GM12878 (cell line): Measurements from ENCODE around the gene THADA.

Experiments
- BHLHE40 ChIP-seq, 2 experiments: fragments of 450-650 bp in 1 of 2; IDR thresholded peaks; 2 replicates each; pipeline ENCODE4 v1.6.1; 2011 to 2017; ENCODE audit warnings: low read depth in 2 of 2, borderline replicate concordance in 1 of 2, improper control_type of control experiment in 1 of 2, low read length in 1 of 2, mild to moderate bottlenecking in 1 of 2
- CBX3 ChIP-seq: fragments of 200-600 bp; sonication (generic); IDR thresholded peaks from 2 replicates; pipeline ENCODE4 v1.6.1; 2016; ENCODE audit warnings: low read depth, borderline replicate concordance
- CHD2 ChIP-seq: IDR thresholded peaks from 2 replicates; pipeline ENCODE4 v1.6.1; 2011; ENCODE audit warnings: low read depth, low read length, improper control_type of control experiment, borderline replicate concordance
- NR2C1 ChIP-seq: fragments of 450-650 bp; IDR thresholded peaks from 2 replicates; pipeline ENCODE4 v1.6.1; 2017; ENCODE audit warnings: antibody characterized with exemption, mild to moderate bottlenecking, moderate library complexity
- POLR2A ChIP-seq: IDR thresholded peaks from 2 replicates; pipeline ENCODE4 v1.6.1; 2011; ENCODE audit warnings: low read depth, mild to moderate bottlenecking, low read length
- SP1 ChIP-seq: IDR thresholded peaks from one replicate; pipeline ENCODE4 v1.6.1; 2011; ENCODE audit warnings: low read depth, low read length
- SPI1 ChIP-seq: IDR thresholded peaks from 2 replicates; pipeline ENCODE4 v1.6.1; 2011; ENCODE audit warnings: low read depth, mild to moderate bottlenecking, low read length, moderate library complexity, borderline replicate concordance; ENCODE audit not compliant: insufficient read depth
- ZNF207 ChIP-seq: fragments of 450-650 bp; IDR thresholded peaks from 2 replicates; pipeline ENCODE4 v1.6.1; 2014; ENCODE audit warnings: antibody characterized with exemption, mild to moderate bottlenecking, borderline replicate concordance
- TF ChIP-seq, protein P1 (sequence below): IDR thresholded peaks from 2 replicates; pipeline ENCODE4 v1.6.1; 2012; ENCODE audit warnings: mild to moderate bottlenecking, low read depth, low read length
- TF ChIP-seq, protein P2 (sequence below): IDR thresholded peaks from 2 replicates; pipeline ENCODE4 v1.6.1; 2011; ENCODE audit warnings: low read depth, mild to moderate bottlenecking, low read length, moderate library complexity, borderline replicate concordance; ENCODE audit errors: extremely low read depth
- TF ChIP-seq, protein P3 (sequence below): fragments of 450-650 bp; IDR thresholded peaks from 2 replicates; pipeline ENCODE4 v1.6.1; 2018; ENCODE audit warnings: borderline replicate concordance, mild to moderate bottlenecking; ENCODE audit not compliant: partially characterized antibody
- TF ChIP-seq, protein P4 (sequence below), 3 experiments: IDR thresholded peaks in 2 of 3; conservative IDR thresholded peaks in 1 of 3; 2 replicates each; pipeline ENCODE4 v1.5.1; 2011; ENCODE audit warnings: low read depth in 3 of 3, low read length in 3 of 3, mild to moderate bottlenecking in 3 of 3, control low read depth in 2 of 3, moderate library complexity in 2 of 3, inconsistent platforms in 1 of 3, mixed read lengths in 1 of 3; ENCODE audit not compliant: control insufficient read depth in 2 of 3, insufficient read depth in 1 of 3; ENCODE audit errors: extremely low read depth in 1 of 3

DNA sequence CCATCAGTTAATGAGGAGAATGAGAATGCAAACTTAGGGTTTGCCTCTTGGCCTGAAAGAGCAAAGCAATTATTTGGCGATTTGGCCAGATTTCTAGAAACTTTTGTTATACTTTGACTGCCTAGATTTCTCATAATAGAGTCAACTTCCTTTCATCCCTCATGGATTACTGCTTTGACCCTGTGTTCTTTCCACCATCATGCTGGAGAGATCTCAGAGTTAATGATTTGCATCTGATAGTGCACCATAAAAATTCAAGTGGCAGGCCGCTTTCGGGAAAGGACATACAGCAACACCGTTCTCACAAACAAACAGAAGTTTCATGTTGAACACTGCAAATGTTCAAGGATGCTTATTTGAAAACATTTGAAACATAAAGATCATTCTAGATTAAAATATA is 225.7 kb downstream of the THADA start:
- TF ChIP-seq, protein P1, sequence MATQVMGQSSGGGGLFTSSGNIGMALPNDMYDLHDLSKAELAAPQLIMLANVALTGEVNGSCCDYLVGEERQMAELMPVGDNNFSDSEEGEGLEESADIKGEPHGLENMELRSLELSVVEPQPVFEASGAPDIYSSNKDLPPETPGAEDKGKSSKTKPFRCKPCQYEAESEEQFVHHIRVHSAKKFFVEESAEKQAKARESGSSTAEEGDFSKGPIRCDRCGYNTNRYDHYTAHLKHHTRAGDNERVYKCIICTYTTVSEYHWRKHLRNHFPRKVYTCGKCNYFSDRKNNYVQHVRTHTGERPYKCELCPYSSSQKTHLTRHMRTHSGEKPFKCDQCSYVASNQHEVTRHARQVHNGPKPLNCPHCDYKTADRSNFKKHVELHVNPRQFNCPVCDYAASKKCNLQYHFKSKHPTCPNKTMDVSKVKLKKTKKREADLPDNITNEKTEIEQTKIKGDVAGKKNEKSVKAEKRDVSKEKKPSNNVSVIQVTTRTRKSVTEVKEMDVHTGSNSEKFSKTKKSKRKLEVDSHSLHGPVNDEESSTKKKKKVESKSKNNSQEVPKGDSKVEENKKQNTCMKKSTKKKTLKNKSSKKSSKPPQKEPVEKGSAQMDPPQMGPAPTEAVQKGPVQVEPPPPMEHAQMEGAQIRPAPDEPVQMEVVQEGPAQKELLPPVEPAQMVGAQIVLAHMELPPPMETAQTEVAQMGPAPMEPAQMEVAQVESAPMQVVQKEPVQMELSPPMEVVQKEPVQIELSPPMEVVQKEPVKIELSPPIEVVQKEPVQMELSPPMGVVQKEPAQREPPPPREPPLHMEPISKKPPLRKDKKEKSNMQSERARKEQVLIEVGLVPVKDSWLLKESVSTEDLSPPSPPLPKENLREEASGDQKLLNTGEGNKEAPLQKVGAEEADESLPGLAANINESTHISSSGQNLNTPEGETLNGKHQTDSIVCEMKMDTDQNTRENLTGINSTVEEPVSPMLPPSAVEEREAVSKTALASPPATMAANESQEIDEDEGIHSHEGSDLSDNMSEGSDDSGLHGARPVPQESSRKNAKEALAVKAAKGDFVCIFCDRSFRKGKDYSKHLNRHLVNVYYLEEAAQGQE = no peak
- TF ChIP-seq, protein P2, sequence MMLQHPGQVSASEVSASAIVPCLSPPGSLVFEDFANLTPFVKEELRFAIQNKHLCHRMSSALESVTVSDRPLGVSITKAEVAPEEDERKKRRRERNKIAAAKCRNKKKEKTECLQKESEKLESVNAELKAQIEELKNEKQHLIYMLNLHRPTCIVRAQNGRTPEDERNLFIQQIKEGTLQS = no peak
- TF ChIP-seq CBX3 (no peak), POLR2A (no peak), BHLHE40 (IDR thresholded peaks at IDR 0.05; ENCODE audit: borderline replicate concordance in 1 of 2, low read depth in 2 of 2, low read length in 1 of 2) (no peak), ZNF207 (no peak), SPI1 (no peak), CHD2 (no peak), NR2C1 (no peak), SP1 (no peak)
- TF ChIP-seq, protein P3, sequence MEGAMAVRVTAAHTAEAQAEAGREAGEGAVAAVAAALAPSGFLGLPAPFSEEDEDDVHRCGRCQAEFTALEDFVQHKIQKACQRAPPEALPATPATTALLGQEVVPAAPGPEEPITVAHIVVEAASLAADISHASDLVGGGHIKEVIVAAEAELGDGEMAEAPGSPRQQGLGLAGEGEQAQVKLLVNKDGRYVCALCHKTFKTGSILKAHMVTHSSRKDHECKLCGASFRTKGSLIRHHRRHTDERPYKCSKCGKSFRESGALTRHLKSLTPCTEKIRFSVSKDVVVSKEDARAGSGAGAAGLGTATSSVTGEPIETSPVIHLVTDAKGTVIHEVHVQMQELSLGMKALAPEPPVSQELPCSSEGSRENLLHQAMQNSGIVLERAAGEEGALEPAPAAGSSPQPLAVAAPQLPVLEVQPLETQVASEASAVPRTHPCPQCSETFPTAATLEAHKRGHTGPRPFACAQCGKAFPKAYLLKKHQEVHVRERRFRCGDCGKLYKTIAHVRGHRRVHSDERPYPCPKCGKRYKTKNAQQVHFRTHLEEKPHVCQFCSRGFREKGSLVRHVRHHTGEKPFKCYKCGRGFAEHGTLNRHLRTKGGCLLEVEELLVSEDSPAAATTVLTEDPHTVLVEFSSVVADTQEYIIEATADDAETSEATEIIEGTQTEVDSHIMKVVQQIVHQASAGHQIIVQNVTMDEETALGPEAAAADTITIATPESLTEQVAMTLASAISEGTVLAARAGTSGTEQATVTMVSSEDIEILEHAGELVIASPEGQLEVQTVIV = no peak
- TF ChIP-seq, protein P4, sequence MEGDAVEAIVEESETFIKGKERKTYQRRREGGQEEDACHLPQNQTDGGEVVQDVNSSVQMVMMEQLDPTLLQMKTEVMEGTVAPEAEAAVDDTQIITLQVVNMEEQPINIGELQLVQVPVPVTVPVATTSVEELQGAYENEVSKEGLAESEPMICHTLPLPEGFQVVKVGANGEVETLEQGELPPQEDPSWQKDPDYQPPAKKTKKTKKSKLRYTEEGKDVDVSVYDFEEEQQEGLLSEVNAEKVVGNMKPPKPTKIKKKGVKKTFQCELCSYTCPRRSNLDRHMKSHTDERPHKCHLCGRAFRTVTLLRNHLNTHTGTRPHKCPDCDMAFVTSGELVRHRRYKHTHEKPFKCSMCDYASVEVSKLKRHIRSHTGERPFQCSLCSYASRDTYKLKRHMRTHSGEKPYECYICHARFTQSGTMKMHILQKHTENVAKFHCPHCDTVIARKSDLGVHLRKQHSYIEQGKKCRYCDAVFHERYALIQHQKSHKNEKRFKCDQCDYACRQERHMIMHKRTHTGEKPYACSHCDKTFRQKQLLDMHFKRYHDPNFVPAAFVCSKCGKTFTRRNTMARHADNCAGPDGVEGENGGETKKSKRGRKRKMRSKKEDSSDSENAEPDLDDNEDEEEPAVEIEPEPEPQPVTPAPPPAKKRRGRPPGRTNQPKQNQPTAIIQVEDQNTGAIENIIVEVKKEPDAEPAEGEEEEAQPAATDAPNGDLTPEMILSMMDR (IDR thresholded peaks at IDR 0.05 in 2 of 3, conservative IDR thresholded peaks at IDR 0.05 in 1 of 3; ENCODE audit: control insufficient read depth in 2 of 3, extremely low read depth in 1 of 3, insufficient read depth in 1 of 3, low read depth in 3 of 3, low read length in 3 of 3) = no peak
